MV-4-11 (cell line): ENCODE measurements around the gene NHLRC1.

Source experiments
- DNase-seq: peaks from one replicate; lab custom pipeline; 2025; lab: John Stamatoyannopoulos, UW

NHLRC1 gene

GRCh38 chr6:18139935-18140621 lies 17.6 kb upstream of the NHLRC1 start:
- DNase-seq = no peak

GRCh38 chr6:18138906-18139305 lies 16.4 kb upstream of the NHLRC1 start:
- DNase-seq = no peak

DNA sequence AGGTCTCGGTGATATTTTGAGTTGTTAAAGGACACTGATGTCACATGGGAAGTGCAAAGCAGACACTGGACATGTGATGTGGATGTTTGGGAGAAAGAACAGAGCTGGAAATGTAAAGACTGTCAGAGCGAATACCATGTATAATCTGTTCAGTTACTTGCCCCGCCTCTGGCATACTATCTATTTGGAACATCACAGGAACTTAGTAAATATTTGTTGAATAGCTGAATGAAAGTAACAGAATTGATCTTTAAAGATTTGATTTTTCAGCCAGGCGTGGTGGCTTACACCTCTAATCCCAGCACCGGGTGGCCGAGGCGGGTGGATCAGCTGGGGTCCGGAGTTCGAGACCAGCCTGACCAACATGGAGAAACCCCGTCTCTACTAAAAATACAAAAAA lies 13.8 kb upstream of the NHLRC1 start:
- no peak for DNase-seq

DNA sequence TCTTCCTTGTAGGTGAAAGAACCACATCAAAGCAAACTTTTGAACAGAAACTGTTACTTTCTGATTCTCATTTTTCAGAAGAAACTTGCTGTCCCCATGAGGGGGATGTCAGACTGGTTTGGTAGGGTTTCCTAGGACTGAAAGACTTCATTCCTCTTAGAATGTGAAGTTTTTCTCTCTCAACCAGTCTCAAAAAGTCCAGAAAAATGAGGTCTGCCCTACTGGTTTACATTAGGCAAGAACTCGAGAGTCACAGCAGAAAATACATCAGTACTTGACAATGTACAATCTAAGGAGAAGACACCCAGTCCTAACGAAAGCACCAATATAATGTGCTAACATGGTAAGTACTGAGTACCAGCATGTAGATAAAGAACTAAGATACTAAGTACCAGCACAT lies 12.7 kb upstream of the NHLRC1 start:
- no peak for DNase-seq

GRCh38 chr6:18132346-18132745 lies 9.9 kb upstream of the NHLRC1 start:
- no peak for DNase-seq

GRCh38 chr6:18126121-18126520 lies 3.6 kb upstream of the NHLRC1 start:
- no peak for DNase-seq

GRCh38 chr6:18121580-18122127 lies 823 bp downstream of the NHLRC1 start:
- no peak for DNase-seq

GRCh38 chr6:18119236-18119635 lies 3.2 kb downstream of the NHLRC1 start:
- no peak for DNase-seq

DNA sequence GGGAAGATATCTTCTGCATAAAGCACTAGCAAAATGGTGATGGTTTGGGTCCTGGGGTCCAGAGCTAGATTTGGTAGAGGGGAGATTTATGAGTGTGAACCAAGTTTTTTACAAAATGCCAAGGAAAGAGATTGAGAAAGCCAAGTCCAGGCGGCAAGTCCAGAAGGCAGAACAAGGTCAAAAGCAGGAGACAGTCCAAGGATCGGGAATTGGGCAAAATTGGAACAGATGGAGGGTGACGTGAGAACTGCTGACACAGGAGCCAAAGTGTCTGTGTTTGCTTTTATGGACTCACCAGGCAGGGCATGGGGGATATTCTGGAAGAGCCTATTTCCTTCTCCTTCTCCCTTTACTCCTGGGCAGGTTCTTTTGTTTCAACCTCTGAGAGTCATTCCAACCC lies 4.1 kb downstream of the NHLRC1 start:
- no peak for DNase-seq

GRCh38 chr6:18117136-18117535 lies 5.3 kb downstream of the NHLRC1 start:
- no peak for DNase-seq

DNA sequence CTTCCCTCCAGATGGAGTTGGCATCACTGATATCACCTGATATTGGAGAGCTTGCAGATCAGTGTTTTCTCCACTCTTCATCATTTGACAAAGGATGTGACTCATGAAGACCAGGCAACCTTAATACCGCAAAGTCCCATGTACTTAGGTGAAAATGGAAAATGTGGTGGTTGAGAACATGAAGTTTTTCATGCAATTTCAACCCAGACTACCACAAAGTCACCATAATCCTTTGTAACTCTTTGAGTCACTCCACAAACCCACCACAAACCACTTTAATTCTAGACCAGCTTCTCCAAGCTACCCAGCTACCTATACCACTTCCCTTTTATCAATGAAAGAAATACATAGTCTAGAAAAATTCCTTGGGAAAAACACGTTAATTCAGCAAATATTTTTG lies 7.1 kb downstream of the NHLRC1 start:
- DNase-seq = peak; percentile 91

DNA sequence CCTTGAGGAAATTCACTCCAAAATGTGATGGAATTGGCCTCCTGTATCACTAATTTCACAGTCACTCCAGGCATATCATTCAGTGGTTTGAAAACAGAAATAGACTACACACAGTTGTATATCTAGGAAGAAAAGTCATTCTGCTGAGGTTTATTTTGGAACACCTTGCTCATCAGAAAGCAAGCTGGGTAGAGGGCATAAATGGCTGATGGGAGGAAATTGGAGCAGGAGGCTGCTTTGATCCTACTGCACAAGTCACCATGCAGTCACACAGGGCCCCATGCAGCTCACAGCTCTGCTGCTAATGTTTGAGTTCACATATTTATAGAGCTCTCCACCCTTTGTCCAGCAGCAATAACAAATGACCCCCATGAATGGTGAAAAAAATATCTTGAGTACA lies 12.3 kb downstream of the NHLRC1 start:
- no peak for DNase-seq

- DNase-seq = no peak
Observed at GRCh38 chr6:18107061-18107460, 15.4 kb downstream of the NHLRC1 start.

GRCh38 chr6:18102783-18103509 lies 19.5 kb downstream of the NHLRC1 start:
- DNase-seq = no peak

GRCh38 chr6:18101873-18102272 lies 20.6 kb downstream of the NHLRC1 start:
- DNase-seq = no peak

- no peak for DNase-seq
Observed at GRCh38 chr6:18101271-18101670, 21.2 kb downstream of the NHLRC1 start.

- DNase-seq = no peak
Observed at GRCh38 chr6:18100296-18100695, 22.2 kb downstream of the NHLRC1 start.

- DNase-seq = no peak
Observed at GRCh38 chr6:18099511-18099910, 23.0 kb downstream of the NHLRC1 start.

- DNase-seq = no peak
Observed at GRCh38 chr6:18096423-18096822, 26.1 kb downstream of the NHLRC1 start.

DNA sequence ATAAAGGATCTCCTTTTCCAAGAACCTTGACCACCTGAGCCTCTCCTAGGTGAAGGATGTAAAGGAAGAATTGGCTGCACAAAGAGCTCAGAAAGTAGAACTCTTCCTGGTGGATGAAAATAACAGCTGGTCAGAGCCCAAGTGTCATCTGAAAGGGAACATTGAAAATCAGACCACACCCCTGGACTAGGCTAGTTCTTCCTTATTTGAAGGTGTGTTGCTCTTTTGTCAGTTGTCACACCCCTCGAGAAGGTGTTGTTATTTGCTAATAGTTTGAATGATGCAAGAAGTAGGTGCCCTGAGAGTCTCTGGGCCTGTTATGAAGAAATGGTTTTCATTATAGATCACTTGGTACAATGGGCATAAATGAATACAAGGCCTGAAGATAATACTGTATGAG lies 31.1 kb downstream of the NHLRC1 start:
- no peak for DNase-seq

- DNase-seq = no peak
Observed at GRCh38 chr6:18090349-18090786, 32.1 kb downstream of the NHLRC1 start.

- no peak for DNase-seq
Observed at GRCh38 chr6:18088419-18089296, 33.8 kb downstream of the NHLRC1 start.
